SK-N-MC (cell line): ENCODE results near the gene PDLIM3.

Source experiments
- EZH2 ChIP-seq: fragments of 200-600 bp; sonication (generic); IDR thresholded peaks from one replicate; pipeline ENCODE4 v1.6.1; 2017; ENCODE audit warnings: antibody characterized with exemption
- FOXP2 ChIP-seq: optimal IDR thresholded peaks from 2 replicates; pipeline ENCODE3; 2011; ENCODE audit warnings: mild to moderate bottlenecking, moderate library complexity; ENCODE audit not compliant: insufficient read depth; ENCODE audit errors: extremely low read length, control extremely low read depth
- POLR2AphosphoS5 ChIP-seq: IDR thresholded peaks from 2 replicates; pipeline ENCODE4 v1.6.1; 2012; ENCODE audit warnings: mild to moderate bottlenecking, low read depth, low read length, borderline replicate concordance

- no peak for TF ChIP-seq POLR2AphosphoS5
- no peak for TF ChIP-seq EZH2
- no peak for TF ChIP-seq FOXP2
Observed at GRCh38 chr4:185479507-185479971, 55.8 kb downstream of the PDLIM3 start.
